Mesodermal cell (in vitro differentiated cells): ENCODE data around the gene LEAP2.
A peak's percentile ranks its signal among the peaks of the same experiment; 100 is the strongest.

Source experiments
- H3K27ac ChIP-seq: 2 replicates; pipeline ENCODE4 v1.7.0; 2013; ENCODE audit warnings: mild to moderate bottlenecking, low read depth, low read length, moderate library complexity; ENCODE audit not compliant: severe bottlenecking
- H3K36me3 ChIP-seq: 2 replicates; pipeline ENCODE4 v1.7.1; 2013; ENCODE audit warnings: mild to moderate bottlenecking, low read length, moderate library complexity; ENCODE audit not compliant: control insufficient read depth, insufficient read depth
- H3K4me1 ChIP-seq: one replicate; pipeline ENCODE4 v1.7.1; 2013; ENCODE audit warnings: mild to moderate bottlenecking, low read length; ENCODE audit not compliant: insufficient read depth, control insufficient read depth, poor library complexity, severe bottlenecking
- H3K4me3 ChIP-seq: 2 replicates; pipeline ENCODE4 v1.7.0; 2013; ENCODE audit warnings: low read length, control low read depth, mild to moderate bottlenecking; ENCODE audit not compliant: insufficient read depth, poor library complexity, severe bottlenecking; ENCODE audit errors: extremely low read depth
- H3K9me3 ChIP-seq: 2 replicates; pipeline ENCODE4 v1.7.1; 2013; ENCODE audit warnings: mild to moderate bottlenecking, low read length, moderate library complexity; ENCODE audit not compliant: control insufficient read depth
- WGBS, 2 experiments: methylation state at CpG; one replicate each; pipeline ENCODE4 v1.1.5; 2013; ENCODE audit warnings: missing lambda C conversion rate in 2 of 2; ENCODE audit not compliant: insufficient coverage in 2 of 2; 5-methylcytosine and 5-hydroxymethylcytosine counted together

The LEAP2 gene

DNA sequence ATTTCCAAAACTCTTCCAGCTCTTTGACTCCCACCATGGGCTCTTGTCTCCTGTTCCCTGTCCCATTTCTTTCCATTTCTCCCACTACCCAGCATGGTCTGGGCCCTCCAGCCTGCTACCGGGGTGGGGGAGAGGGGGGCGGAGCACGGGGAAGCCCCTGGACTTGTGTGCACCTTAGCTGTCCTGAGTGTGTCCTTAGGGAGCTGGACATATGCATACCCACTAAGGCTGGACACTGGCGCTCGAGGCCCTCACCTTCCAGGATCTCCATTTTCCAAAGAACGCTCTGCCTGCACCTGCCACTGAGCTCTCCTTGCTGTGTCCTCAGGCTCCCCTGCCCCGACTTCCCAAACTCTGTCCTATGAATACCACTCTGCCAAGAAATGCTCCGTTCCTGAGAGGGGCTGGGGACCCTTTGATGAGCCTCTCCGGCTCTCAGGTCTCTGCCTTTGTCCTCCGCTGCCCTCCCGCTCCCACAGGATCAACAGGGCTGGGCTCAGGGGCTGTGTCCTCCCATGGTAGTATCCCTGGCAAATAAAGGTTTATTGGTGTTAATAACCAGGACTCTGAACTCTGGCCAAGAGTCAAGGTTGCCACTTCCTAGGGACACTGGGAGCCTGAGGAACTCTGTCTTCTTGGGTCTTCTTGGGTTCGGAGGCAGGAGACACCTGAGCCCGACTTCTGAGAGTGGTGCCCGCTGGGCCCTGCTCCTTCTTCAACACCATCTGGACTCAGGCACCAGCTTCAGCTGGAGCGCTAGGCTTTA lies 42.2 kb upstream of the LEAP2 start:
- Histone ChIP-seq H3K4me3 (peak overlapping the region; percentile 53), H3K4me1 (peaks cover 1% of the 10 kb centered on the region), H3K9me3 (no peaks in the 10 kb centered on the region), H3K27ac (no peak overlapping the region), H3K36me3 (no peaks in the 10 kb centered on the region)
- 91 to 97% methylated on average over 10 to 11 of the region's 15 CpGs for WGBS, 2 experiments

DNA sequence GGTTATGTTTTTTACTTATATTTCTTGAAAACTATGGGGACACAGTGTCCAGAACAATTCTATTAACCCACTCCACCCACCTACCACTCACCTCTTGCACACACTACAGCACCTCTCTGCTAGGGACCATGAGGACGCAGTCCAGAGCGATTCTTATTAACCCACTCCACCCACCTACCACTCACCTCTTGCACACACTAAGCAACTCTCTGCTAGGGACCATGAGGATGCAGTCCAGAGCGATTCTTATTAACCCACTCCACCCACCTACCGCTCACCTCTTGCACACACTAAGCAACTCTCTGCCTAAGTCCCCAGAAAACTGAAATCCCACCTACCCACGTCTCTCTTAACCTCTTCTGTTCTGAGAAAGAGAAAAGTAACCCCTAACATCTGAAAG lies 40.9 kb upstream of the LEAP2 start:
- H3K36me3 ChIP-seq: no peaks in the 10 kb centered on the region
- H3K9me3 ChIP-seq: no peaks in the 10 kb centered on the region
- H3K4me3 ChIP-seq: no peak overlapping the region
- H3K27ac ChIP-seq: no peak overlapping the region
- 86 to 90% methylated on average over 5 of the region's 5 CpGs for WGBS, 2 experiments
- no peaks in the 10 kb centered on the region for H3K4me1 ChIP-seq

DNA sequence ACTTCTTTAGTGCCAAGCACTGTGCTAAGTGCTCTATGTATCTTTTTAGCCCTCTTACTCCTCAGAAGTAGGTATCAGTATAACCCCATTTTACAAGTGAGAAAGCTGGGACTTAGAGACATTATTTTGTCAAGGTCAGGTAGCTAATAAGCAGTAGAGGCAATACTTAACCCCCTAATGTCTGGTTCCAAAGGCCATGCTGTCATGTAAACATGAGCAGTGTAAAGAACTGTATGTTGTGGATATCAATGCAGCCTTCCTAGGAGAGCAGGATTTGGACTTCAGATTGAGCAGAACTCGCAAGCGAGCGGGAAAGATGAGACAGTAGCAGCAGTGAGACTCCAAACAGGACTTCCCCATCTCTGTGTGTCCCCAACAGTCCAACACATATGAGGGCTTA lies 39.4 kb upstream of the LEAP2 start:
- WGBS, 2 experiments: no CpG with 5 or more reads among the region's 3 CpGs
- Histone ChIP-seq H3K36me3 (no peaks in the 10 kb centered on the region), H3K27ac (no peak overlapping the region), H3K4me1 (no peaks in the 10 kb centered on the region), H3K9me3 (no peaks in the 10 kb centered on the region), H3K4me3 (no peak overlapping the region)

DNA sequence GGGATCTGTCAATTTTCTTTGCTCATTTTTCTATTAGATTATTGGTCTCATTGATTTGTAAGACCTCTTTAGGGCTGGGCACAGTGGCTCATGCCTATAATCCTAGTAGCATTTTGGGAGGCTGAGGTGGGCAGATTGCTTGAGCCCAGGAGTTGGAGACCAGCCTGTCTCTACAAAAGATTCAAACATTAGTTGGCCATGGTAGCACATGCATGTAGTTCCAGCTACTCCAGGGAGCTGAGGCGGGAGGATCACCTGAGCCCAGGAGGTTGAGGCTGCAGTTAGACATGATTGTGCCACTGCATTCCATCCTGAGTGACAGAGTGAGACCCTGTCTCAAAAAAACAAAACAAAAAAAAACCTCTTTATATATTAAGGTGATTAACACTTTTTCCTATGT lies 36.6 kb upstream of the LEAP2 start:
- no peak overlapping the region for H3K27ac ChIP-seq
- 100% methylated on average over 1 of the region's 1 CpG for WGBS, 2 experiments
- no peaks in the 10 kb centered on the region for H3K36me3 ChIP-seq

DNA sequence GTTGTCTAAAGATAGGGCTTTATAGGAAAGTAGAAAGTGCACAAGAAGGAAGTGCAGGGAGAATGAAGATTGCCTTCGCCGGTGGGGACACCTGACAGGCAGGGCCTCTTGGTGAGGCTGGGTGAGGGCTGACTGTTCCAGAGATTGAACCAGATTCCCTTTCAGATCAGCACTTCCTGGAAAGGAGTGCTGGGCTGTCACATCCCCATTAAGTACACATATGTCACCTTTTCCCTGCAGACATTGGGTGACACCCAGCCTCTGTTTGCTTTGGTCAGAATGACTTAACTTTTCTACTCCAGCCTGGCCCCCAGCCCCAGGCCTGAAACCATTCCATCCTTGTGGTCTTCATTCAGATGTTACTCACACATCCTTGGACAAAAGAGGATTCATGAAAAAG lies 35.6 kb upstream of the LEAP2 start:
- H3K4me3 ChIP-seq: no peak overlapping the region
- H3K27ac ChIP-seq: no peak overlapping the region
- peaks cover 4% of the 10 kb centered on the region for H3K4me1 ChIP-seq
- no peaks in the 10 kb centered on the region for H3K36me3 ChIP-seq
- WGBS, 2 experiments: 100% methylated on average over 2 of the region's 2 CpGs; no CpG with 5 or more reads in 1 of the 2 experiments
- H3K9me3 ChIP-seq: no peaks in the 10 kb centered on the region

More for the DNA sequence above, 36.6 kb upstream of the LEAP2 start:
- Histone ChIP-seq H3K4me1 (peaks cover 4% of the 10 kb centered on the region), H3K4me3 (no peak overlapping the region), H3K9me3 (no peaks in the 10 kb centered on the region)

DNA sequence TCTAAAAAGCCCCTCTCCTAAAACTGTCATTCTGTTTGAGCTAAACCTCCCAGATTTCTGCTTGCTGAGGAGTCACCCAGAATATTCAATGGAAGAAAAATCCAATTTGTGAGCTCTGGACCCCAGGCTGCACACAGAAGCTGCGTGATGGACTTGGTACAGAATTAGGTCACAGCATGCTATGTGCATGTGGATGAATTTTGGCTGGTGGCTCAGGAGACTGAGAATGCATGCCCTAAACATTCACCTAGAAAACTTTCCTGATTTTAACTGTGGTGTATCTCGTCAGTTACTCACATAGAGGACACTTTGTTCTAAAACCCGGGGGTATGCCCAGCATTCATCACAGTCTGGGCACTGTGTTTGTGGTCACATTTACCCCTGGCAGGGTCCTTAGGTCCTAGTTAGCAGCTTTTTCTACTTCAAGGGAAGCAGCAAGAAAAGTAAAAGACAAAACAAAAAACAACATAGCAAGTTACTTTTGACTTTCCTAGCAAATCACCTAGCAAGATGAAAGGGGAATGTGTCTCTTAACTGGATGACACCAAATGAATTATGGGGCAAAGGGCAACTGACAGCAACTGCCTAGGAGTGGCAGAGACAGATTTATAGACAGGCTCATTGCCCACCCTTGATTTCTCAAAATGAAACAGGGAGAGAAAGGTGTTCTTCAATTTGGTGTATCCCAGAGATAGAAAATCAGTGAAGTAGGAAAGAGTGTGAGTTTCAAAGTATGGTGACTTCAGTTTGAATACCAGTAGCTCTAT lies 34.8 kb upstream of the LEAP2 start:
- 88 to 98% methylated on average over 2 to 3 of the region's 3 CpGs for WGBS, 2 experiments
- H3K9me3 ChIP-seq: no peaks in the 10 kb centered on the region
- H3K27ac ChIP-seq: no peak overlapping the region
- peaks cover 4% of the 10 kb centered on the region for H3K4me1 ChIP-seq
- no peak overlapping the region for H3K4me3 ChIP-seq
- no peaks in the 10 kb centered on the region for H3K36me3 ChIP-seq

DNA sequence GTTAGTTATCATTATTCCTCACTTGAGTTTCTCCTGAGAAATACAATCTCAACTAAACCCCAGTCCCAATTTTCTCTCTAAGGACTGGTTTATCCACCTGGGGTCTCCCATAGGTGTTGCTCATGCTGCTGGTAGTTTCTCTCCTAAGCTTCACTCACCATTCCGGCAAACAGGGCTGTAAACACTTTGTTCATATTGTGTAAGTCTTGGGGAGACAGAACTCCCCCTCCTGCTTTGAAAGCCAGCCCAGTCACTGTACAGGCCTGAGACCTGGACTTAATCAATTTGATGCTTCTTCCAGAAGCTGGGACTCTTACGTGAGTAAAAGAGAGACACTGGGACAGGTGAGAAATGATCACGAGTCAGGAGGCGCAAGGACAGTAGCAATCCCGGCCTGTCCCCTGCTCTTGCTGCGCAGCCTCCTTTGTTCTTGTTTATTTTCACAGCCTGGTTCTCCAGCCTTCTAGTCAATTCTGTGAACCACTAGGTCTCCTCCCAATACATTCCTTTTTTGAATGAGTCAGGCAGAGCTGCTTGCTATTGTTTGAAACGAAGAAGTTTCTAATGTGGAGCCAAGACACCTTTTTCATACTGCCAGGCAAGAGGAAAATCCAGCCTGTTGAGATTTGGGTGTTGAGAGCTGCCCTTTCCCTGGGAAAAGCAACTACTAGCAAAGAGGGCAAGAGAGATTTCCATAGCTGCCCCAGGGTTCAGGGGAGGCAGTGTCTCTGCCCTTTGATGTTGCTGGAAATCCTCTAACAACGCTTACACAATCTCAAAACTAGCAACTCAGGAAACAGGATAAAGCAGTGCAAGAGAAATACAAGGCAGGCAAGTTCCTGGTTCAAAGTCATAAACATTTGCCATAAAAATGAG lies 33.8 kb upstream of the LEAP2 start:
- Histone ChIP-seq H3K27ac (peak overlapping the region; percentile 75), H3K4me1 (peaks cover 4% of the 10 kb centered on the region), H3K4me3 (no peak overlapping the region), H3K9me3 (no peaks in the 10 kb centered on the region), H3K36me3 (no peaks in the 10 kb centered on the region)
- WGBS, 2 experiments: 86 to 87% methylated on average over 5 to 6 of the region's 8 CpGs

DNA sequence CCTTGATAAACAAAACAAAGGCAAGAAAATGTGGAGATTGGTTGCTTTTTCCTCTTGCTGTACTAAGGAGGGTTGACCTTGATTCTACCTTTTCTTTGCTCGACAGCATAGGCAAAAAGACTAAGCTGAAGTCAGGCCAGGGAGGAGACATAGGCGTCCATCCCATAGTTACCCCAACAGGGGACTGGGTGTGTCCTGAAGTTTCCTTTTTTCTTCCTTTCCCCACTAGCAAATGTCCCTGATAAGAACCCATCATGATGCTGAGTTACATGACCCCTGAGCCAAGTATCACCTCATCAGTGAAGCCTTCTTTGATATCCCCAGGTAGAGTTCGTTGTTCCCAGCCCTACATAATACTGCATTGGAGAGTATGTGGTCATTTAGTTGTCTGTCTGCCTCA lies 33.2 kb upstream of the LEAP2 start:
- peak overlapping the region; percentile 75 for H3K27ac ChIP-seq
- H3K4me3 ChIP-seq: no peak overlapping the region
- no peaks in the 10 kb centered on the region for H3K9me3 ChIP-seq
- 76 to 92% methylated on average over 2 of the region's 3 CpGs for WGBS, 2 experiments
- peaks cover 4% of the 10 kb centered on the region for H3K4me1 ChIP-seq
- H3K36me3 ChIP-seq: no peaks in the 10 kb centered on the region

DNA sequence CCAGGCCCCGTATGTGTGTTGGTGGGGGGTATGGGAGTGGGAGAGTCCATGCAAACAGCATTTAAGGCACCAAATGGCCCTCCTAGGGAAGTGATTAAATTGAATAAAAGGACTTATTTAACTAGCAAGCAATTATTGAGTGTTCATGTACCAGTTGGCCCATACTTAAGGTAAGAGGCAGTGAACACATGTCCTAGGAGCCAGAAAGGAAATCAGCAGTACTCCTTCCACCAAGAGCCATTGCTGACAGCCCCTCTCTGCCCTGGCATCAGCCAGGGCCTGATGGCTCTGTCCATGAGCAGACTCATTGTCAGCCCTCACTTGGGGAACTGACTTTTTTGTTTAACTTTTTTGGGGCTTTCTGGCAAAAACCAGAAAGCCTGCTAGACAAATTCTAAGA lies 32.6 kb upstream of the LEAP2 start:
- H3K27ac ChIP-seq: no peak overlapping the region
- H3K9me3 ChIP-seq: no peaks in the 10 kb centered on the region
- 75% methylated on average over 1 of the region's 1 CpG; no CpG with 5 or more reads in 1 of the 2 experiments for WGBS, 2 experiments
- no peak overlapping the region for H3K4me3 ChIP-seq
- peaks cover 4% of the 10 kb centered on the region for H3K4me1 ChIP-seq
- H3K36me3 ChIP-seq: no peaks in the 10 kb centered on the region

DNA sequence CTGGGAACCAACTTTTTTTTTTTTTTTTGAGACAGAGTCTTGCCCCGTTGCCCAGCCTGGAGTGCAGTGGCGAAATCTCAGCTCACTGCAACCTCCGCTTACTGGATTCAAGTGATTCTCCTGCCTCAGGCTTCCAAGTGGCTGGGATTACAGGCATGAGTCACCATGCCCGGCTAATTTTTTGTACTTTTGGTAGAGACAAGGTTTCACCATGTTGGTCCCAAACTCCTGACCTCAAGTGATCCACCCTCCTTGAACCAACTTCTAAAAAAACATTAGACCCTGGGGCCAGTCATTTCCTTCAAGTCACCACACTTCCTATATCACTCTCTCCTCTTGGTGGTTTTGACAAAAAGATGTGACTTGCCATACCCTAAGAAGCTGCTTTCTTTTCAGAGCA lies 32.2 kb upstream of the LEAP2 start:
- Histone ChIP-seq H3K4me3 (no peak overlapping the region), H3K27ac (no peak overlapping the region), H3K9me3 (no peaks in the 10 kb centered on the region), H3K4me1 (peaks cover 4% of the 10 kb centered on the region), H3K36me3 (no peaks in the 10 kb centered on the region)
- 88 to 93% methylated on average over 4 of the region's 4 CpGs for WGBS, 2 experiments
